GM03348 (cell line): ENCODE measurements around the gene MEDAG.
A peak's percentile ranks its signal among the peaks of the same experiment; 100 is the strongest.

Experiments used
- DNase-seq: peaks from one replicate; pipeline ENCODE4 v3.0.0; 2012; ENCODE audit warnings: low spot score

The MEDAG gene

GRCh38 chr13:30957258-30957943 lies 51.3 kb downstream of the MEDAG start:
- DNase-seq: no peak

GRCh38 chr13:30959678-30960077 lies 53.6 kb downstream of the MEDAG start:
- no peak for DNase-seq

- DNase-seq: peak; percentile 61
Observed at GRCh38 chr13:30963791-30964190, 57.7 kb downstream of the MEDAG start.

GRCh38 chr13:30965380-30965779 lies 59.3 kb downstream of the MEDAG start:
- no peak for DNase-seq

GRCh38 chr13:30966101-30966500 lies 60.0 kb downstream of the MEDAG start:
- DNase-seq: peak; percentile 30

- DNase-seq: peak; percentile 61
Observed at GRCh38 chr13:30968846-30969245, 62.8 kb downstream of the MEDAG start.

GRCh38 chr13:30971575-30971974 lies 65.5 kb downstream of the MEDAG start:
- peak; percentile 33 for DNase-seq

- no peak for DNase-seq
Observed at GRCh38 chr13:30972888-30973377, 66.9 kb downstream of the MEDAG start.

- DNase-seq: no peak
Observed at GRCh38 chr13:30974350-30974749, 68.3 kb downstream of the MEDAG start.
